GM10266 (cell line): ENCODE results near the gene TIMM23B.
A peak's percentile ranks its signal among the peaks of the same experiment; 100 is the strongest.
"Not testable (repeated sequence)": the region's sequence is repeated elsewhere in the genome, so short reads cannot be mapped to it uniquely, and the experiment has no call there.

Experiments
- DNase-seq: peaks from one replicate; pipeline ENCODE4 v3.0.0; 2012; ENCODE audit errors: extremely low spot score

The TIMM23B gene, protein sequence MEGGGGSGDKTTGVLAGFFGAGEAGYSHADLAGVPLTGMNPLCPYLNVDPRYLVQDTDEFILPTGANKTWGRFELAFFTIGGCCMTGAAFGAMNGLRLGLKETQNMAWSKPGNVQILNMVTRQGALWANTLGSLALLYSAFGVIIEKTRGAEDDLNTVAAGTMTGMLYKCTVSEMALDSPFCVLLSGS

DNA sequence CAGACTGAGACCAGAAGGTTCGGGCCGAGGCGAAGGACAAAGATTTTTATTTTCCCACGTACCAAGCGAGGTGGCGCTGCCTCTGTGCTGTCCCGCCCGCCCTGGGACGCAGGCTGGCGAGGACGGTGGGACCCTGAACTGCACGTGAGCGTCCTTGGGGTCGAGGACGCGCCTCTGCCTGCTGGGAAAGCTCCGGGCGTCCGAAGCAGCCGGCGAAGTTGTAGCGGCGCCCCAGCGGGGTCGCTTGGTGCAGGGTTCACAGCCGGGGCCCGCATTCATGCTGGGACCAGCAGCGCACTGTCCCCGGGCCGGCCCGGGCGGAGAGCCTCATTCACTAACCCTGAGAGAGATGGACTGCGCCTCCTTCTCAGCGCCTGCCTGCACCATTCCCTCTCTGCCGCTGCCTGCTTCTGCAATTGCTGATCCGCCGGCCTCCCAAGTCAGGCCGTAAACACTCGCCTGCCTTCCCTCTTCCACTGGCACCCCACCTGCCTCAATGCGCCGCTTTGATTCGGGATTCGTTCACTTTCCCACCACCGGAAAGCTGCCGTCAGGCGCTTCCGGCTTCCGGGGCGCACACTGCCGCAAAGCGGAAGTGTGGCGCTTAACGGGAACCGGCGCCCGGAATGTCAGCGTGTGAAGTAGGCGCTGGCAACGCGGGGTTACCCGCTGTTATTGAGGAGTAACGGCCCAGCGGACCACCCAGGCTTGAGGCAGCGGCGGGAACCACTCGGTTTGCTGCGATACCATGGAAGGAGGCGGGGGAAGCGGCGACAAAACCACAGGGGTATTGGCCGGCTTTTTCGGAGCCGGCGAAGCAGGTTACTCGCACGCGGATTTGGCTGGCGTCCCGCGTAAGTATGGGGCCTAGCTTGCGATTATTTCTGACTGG is at the start of gene TIMM23B, which contains the start of gene PARG:
Gene TIMM23B (plus strand): TSS at position 607 of the 892 bp plus-strand sequence. CDS start 142 bp downstream, at position 749.
Gene PARG (minus strand): TSS at position 581 of the 892 bp plus-strand sequence. CDS start 302 bp downstream, at position 279.
- peak; percentile 45 for DNase-seq

DNA sequence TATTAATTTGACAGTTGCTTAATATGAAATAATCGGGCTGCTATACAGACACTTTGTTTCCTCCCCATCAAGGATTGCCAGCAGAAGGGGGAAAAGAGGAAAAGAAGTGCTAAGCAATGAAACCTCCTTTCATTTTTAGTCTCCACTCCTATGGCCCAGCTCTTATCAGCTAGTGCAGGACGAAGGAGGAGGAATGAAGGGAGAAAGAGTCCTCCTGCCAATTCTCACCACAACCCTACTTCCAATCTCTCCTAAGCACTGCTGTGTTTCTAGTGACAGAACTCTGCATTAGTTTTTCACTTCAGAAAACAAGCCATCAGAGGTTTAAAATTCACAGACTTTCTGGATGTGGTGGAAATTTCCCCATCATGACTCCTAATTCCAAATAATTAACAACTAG is 41.9 kb upstream of the TIMM23B start:
- not testable (repeated sequence) for DNase-seq

DNA sequence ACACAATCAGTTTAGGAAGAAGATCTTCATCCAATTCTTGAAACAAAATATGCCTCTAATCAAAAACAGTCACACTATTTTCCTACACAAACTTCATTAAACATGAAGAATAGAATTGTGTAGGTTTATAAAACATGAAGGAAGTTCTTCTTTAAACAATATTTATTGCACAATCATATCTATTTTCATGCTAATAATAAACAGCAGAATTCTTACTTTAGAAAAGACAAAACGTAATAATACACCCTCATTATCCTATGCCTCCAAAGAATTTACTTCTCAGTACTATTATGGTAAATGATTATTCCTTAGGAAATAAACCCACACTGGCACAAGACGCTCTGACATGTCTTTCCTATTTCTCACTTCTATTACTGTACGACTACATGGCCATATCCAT is 41.4 kb upstream of the TIMM23B start:
- not testable (repeated sequence) for DNase-seq

DNA sequence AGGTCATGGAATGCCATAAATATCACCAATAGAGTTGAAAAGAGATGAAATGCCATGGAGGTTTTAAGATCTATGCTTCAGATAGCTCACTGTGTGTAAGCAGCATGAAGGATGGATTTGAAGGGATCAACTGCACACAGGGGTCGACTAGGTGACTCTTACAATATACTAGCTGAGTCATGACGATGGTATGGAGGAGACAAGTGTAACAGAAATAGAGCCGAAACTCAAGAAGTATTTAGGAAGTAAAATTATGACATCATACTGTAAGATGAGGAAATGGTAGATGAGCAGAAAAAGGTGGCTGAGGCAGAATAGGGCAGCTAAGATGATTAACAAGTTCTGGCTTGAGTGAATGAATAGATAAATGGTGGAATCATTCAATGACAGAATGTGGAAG is 38.0 kb upstream of the TIMM23B start:
- not testable (repeated sequence) for DNase-seq

DNA sequence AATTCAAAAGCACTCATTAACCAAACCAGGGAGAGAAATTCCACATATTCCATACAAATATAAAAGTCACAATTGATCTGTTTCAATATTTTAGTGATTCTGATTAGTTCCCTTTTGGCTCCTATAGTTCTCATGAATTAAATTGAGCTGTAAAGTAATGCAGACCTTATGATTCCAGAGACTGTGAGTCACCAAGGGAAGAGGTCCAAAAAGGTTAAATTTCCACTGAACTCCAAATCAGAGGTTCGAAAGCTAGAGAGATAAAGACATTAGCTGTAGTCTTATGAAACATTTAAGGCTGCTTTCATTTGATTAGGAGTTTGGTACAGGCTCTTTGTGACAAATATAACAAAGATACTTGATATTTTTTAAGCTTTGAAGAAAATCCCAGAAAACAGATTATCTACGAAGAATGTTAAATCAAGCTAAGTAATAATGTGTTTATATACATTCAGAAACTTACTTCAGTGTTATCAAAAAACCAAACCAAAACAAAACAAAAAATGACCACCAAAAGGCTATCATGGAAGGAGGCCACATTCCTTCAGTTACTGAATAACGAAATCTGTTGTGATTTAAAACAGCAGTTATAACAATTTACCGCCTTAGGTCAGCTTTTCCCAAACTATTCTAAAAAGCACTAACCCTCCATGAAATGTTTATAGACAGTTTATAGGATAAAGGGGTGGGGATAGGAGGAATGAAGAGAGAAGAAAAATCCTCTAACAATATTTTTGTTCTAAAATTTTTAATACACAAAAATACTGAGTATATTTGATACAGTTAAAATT is 33.4 kb upstream of the TIMM23B start:
- DNase-seq: not testable (repeated sequence)

DNA sequence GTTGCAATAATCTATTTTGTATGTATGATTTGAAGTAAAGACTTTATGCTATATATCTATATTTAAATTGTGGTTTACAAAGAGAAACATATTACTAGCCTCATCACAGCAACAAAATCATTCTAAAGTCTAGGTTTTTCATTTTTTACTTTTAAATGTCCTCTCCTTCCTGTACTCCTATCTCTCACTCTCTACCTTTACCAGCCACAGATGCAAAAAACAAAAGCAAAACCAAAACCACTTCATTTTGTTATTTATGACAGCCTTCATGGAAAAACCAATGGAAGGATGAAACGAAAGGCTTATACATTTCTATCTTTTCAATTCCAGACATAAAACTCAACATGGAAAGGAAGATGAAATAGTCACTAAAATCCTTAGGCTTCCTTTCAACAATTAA is 31.6 kb upstream of the TIMM23B start:
- DNase-seq: not testable (repeated sequence)

DNA sequence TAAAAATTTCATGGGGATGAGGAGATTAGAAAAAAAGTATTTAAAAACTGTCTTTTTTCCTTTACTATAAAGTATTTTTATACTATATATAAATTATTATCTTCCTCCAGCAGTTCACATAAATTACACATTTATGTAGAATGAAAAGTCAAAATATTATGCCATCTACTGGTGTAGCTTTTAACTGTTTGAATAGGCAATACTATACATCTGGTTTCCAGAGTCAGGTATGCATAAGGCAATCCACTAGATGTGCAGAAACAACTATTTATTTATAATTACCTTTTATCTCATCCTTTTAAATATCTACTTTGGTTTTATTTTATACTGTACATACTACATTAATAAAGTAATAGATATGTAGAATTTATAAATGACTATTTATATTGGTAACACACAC is 25.4 kb upstream of the TIMM23B start:
- not testable (repeated sequence) for DNase-seq

DNA sequence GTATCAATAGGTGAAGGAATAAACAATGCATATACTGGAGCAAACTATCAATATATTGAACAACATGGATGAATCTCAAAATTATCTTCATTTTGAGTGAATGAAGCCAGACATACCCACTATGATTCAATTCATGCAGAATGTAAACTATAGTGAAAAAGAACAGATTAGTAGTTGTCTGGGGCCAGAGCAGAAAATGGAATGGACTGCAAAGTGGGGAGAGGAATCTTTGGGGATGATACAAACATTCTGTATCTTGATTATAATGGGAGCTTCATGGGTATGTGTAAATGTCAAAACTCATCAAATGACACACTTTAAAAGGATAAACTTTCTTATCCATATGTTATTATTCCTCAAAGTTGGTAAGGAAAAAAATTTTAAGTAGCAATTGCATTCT is 23.9 kb upstream of the TIMM23B start:
- DNase-seq: not testable (repeated sequence)

DNA sequence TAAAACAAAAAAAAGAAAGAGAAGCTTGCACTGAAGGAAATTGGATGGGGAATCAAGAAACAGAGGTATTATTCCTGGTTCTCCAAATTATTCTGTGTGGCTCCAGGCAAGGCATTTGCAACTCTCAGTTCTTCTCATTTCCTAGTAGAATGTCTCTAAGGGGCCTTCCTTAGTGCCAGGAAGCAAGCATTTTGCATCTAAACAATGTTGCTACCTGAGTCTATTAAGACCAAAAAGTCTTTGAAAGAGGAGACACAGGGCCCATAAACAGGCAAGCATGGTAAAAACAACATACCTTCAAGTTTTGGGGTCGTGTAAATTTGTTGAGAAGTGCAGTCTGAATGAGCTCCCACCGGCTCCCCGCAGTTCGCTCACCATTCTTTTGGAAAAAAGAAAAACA is 19.8 kb upstream of the TIMM23B start:
- DNase-seq: not testable (repeated sequence)

DNA sequence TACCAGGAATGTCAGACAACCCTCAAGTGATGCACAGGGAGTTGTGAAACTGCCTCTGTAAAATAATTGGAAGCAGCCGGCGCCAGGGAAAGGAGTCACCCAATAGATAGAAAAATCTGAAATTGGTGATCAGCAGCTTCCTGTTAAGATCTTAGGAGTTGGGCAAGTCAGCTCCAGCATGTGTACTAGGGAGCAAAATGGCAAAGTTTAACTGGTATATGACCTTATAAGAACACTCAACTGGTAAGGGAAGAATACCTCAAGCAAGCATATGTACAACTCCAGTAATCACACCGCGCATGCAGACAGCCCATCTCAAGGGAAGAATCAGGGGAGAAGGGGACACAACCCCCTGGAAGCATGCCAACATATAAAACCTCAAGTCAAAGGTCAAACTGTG is 18.3 kb upstream of the TIMM23B start:
- DNase-seq: not testable (repeated sequence)

DNA sequence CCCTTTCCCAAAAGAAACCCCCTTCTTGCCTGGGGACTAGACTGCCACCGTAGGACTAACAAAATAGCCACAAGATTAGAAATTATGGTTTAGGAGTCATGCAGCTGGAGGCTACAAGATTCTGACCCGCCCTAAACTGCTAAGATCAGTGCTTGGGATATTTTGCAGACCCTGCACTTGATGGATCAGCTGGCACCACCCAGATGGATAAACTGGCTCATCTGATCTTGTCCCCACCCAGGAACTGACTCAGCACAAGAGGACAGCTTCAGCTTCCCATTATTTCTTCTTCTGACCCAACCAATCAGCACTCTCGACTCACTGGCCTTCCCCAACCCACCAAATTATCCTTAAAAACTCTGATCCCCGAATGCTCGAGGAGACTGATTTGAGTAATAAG is 10.6 kb upstream of the TIMM23B start:
- DNase-seq: not testable (repeated sequence)

DNA sequence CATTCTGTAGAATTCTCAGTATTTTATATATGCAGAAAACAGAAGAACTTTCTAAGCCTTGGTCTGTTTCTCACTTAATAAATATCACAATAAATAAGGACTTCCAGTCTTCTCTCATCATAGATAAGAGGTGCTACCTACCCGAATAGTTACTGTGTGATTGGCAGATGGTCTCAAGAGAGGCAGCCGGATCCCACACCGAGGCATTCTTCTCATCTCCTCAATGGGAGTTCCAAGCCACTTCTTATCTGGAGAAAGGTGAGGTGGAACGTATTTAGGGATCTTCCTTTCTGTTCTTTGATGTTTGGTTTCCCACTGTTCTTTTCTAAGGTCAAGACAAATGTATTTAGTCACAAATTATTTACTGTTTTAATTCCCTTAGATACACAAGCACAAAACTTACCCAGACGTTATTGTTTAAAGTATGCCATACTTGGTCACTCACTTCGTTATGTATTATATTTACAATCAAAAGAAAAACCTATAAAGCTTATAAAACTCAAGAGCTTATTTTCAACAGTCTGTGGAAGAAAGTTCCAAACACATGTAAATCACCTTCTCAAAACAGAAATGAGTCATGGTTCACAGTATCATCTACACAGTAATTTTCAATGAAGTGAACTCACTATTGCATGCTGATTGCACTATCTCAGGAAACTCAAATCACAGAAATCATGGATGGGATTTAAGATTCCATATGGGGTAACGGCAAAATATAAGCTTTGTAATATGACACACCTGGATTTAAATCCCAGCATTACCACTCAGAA is 9.7 kb upstream of the TIMM23B start:
- DNase-seq: not testable (repeated sequence)

DNA sequence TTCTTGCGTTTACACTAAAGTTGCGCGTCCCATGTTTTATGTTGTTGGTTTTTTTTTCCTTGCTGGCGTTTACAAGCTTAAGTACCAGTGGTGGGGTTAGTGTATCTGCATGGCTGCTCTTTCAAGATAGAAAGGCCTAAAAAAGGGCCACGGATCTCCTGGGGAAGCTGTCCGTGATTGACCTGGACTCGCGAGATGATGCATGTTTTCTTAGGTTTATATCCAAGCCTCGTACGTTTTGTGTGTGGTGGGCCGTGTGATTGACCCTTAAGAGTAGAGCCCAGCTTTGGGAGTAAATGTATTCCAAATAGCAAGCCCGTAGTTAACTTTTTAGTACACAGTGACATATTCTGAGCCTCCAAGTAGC is 469 bp downstream of the TIMM23B start:
- not testable (repeated sequence) for DNase-seq

DNA sequence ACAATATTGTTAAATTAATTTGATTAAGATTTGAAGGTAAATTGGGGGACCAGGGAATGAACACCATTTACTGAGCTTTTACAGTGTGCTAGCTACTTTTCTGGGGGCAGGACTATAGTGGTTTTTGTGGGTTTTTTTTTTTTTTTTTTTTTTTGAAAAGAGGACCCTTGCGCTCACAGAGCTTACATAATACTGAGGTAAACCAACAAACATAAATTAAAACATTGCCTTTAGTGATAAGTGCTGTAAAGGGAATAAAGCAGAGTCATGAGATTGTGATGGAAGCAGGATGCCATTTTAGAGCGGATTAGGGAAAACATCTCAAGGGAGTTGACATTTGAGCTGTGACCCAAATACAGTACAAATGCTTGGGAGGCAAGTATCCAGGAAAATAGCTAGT is 1.8 kb downstream of the TIMM23B start:
- not testable (repeated sequence) for DNase-seq

DNA sequence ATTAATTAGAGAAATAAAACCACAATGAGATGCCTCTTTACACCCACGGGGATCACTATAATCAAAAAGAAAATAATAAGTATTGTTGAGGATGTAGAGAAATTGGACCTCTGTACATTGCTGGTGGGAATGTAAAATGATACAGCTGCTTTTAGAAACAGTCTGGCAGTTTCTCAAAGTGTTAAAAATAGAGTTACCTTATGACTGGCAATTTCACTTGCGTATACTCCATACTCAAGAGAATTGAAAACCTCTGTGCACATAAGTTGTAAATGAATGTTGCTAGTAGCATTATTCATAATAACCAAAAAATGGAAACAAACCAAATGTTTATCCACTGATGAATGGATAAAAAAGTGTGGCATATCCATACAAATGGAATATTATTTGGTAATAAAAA is 6.3 kb downstream of the TIMM23B start:
- DNase-seq: not testable (repeated sequence)

DNA sequence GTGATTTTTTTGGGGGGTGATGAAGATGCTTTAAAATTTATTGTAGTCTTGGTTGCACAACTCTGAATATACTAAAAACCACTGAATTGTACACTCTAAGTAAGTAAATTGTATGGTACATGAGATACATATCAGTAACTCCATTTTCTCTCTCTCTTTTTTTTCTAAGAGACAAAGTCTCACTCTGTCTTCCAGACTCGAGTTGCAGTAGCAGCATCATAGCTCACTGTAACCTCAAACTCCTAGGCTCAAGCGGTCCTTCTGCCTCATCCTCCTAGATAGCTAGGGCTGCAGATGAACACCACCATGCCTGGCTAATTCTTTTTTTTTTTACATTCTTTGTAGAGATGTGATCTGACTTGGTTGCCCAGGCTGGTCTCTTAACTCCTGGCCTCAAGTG is 6.9 kb downstream of the TIMM23B start:
- DNase-seq: not testable (repeated sequence)

DNA sequence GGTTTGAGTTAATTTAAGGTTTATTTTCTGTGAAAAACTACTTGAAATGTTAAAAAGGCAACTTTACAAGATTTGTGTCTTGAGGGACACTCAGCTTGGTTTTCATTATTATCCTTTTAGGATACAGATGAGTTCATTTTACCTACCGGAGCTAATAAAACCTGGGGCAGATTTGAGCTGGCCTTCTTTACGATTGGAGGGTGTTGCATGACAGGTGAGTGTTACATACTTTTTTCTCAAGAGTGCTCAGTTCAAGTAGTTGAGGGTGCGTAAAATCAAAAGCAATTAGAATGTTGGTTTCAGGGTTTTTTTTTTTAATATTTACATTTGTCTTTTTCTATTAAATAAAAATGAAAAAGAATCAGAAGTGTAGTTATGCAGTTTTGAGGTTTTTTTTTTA is 10.2 kb downstream of the TIMM23B start:
- not testable (repeated sequence) for DNase-seq

DNA sequence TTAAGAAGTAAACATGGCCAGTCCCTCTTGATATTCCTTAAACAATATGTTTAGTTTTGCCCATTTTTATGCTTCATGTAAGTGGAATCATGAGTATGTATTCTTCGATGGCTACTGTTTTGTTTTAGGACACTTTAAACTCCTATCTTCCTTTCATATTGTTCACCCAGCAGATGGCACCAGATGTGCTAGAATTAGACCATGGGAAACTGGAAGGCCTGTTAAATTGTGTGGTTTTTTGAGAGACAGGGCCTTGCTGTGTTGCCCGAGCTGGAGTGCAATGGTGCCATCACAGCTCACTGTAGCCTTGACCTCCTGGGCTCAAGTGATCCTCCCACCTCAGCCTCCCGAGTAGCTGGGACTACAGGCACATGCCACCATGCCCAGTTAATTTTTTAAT is 11.3 kb downstream of the TIMM23B start:
- not testable (repeated sequence) for DNase-seq

DNA sequence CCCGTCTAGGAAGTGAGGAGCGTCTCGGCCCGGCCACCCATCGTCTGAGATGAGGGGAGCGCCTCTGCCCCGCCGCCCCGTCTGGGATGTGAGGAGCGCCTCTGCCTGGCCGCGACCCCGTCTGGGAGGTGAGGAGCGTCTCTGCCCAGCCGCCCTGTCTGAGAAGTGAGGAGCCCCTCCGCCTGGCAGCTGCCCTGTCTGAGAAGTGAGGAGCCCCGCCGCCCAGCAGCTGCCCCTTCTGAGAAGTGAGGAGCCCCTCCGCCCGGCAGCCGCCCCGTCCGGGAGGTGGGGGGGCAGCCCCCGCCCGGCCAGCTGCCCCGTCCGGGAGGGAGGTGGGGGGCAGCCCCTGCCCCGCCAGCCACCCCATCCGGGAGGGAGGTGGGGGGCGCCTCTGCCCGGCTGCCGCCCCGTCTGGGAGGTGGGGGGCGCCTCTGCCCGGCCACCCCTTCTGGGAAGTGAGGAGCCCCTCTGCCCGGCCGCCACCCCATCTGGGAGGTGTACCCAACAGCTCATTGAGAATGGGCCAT is 28.5 kb downstream of the TIMM23B start:
- DNase-seq: not testable (repeated sequence)

DNA sequence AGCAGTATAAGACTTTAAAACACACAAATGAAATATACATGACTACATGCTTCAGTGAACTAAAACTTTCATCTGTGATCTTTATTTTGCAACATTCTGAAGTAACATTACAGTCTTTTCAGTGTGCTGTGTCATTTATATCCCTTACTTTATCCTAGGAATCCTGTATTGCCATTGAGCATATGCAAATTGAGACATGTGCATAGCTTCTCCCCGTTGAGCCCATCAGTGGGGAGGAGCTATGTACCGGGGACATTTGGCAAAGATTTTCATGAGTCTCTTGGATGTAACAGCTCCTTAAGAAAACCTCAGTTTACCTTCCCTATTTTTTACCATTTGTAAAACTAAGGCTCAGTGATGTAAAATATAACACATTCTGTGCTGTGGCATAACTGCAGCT is 29.6 kb downstream of the TIMM23B start:
- not testable (repeated sequence) for DNase-seq

DNA sequence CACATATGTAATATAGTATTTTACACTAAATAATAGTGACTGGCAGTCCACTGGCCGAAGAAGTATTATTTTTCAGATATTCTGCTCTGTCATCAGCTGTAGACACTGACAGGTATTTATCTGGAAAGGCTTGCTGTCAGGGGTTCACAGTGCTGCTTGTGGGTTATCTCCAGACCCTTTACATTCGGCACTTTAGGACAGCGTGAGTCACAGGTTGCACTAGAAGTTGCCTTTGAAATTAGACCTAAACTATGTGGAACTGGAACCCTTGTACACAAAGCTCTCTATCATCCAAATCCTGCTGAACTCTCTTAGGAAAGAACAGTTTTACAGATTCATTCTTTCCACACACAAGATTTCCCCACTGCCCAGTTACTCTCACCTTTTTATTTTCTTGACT is 30.2 kb downstream of the TIMM23B start:
- not testable (repeated sequence) for DNase-seq
